GM23338 (cell line): ENCODE results near the gene EPHB1. TPM values are rescaled to one million over a fixed set of nuclear protein-coding genes. Genes with fewer than 3 reads are reported as not detected.
A peak's percentile ranks its signal among the peaks of the same experiment; 100 is the strongest.

Experiments
- ATAC-seq: fragments of 200-7000 bp; cut with Tn5 transposase; 3 replicates; pipeline ENCODE4 v1.9.1; 2020
- DNase-seq: peaks from one replicate; pipeline ENCODE4 v3.0.0-alpha.2; 2015; ENCODE audit warnings: low spot score
- H2AFZ ChIP-seq: fragments of 200-600 bp; sonication (generic); 2 replicates; pipeline ENCODE4 v1.8.0; 2016; ENCODE audit warnings: antibody characterized with exemption, mild to moderate bottlenecking, moderate library complexity
- H3F3A ChIP-seq: fragments of 200-600 bp; sonication (generic); replicated peaks from 2 replicates; pipeline ENCODE4 v1.8.0; 2017; ENCODE audit warnings: antibody characterized with exemption, mixed run types, low read depth
- H3K27ac ChIP-seq: fragments of 200-600 bp; sonication (generic); 2 replicates; pipeline ENCODE4 v1.6.1; 2016; ENCODE audit warnings: low read depth
- H3K27me3 ChIP-seq: fragments of 200-600 bp; sonication (generic); 2 replicates; pipeline ENCODE4 v1.8.0; 2016; ENCODE audit warnings: mild to moderate bottlenecking, mixed run types, moderate library complexity; ENCODE audit not compliant: insufficient read depth
- H3K36me3 ChIP-seq: fragments of 200-600 bp; sonication (generic); 2 replicates; pipeline ENCODE4 v1.8.0; 2016; ENCODE audit warnings: mild to moderate bottlenecking; ENCODE audit not compliant: insufficient read depth
- H3K4me1 ChIP-seq: fragments of 200-600 bp; sonication (generic); 2 replicates; pipeline ENCODE4 v1.8.0; 2016; ENCODE audit warnings: mild to moderate bottlenecking, moderate library complexity; ENCODE audit not compliant: insufficient read depth
- H3K4me2 ChIP-seq: fragments of 200-600 bp; sonication (generic); 2 replicates; pipeline ENCODE4 v1.7.1; 2017; ENCODE audit warnings: mixed run types
- H3K4me3 ChIP-seq: fragments of 200-600 bp; sonication (generic); 2 replicates; pipeline ENCODE4 v1.6.1; 2016; ENCODE audit warnings: mixed run types
- H3K79me2 ChIP-seq: fragments of 200-600 bp; sonication (generic); replicated peaks from 2 replicates; pipeline ENCODE4 v1.8.0; 2017; ENCODE audit warnings: mild to moderate bottlenecking; ENCODE audit not compliant: insufficient read depth
- H3K9me2 ChIP-seq: fragments of 200-600 bp; sonication (generic); 2 replicates; pipeline ENCODE4 v1.8.0; 2017; ENCODE audit not compliant: insufficient read depth
- H4K20me1 ChIP-seq: fragments of 200-600 bp; sonication (generic); replicated peaks from 2 replicates; pipeline ENCODE4 v1.8.0; 2017; ENCODE audit warnings: mild to moderate bottlenecking; ENCODE audit not compliant: insufficient read depth
- H3K27ac Mint-ChIP-seq: 2 replicates; pipeline ENCODE4 v1.8.0; 2020; ENCODE audit warnings: inconsistent platforms, mild to moderate bottlenecking, moderate library complexity, mixed read lengths
- H3K27me3 Mint-ChIP-seq: 3 replicates; pipeline ENCODE4 v1.8.0; 2022; ENCODE audit warnings: low read depth, mild to moderate bottlenecking, moderate library complexity, mixed read lengths, inconsistent platforms; ENCODE audit not compliant: insufficient read depth, poor library complexity
- H3K36me3 Mint-ChIP-seq: 3 replicates; pipeline ENCODE4 v1.8.0; 2021; ENCODE audit warnings: low read depth, mild to moderate bottlenecking, inconsistent platforms, moderate library complexity, mixed read lengths
- H3K4me1 Mint-ChIP-seq: 3 replicates; pipeline ENCODE4 v1.8.0; 2020; ENCODE audit warnings: mild to moderate bottlenecking, inconsistent platforms, mixed read lengths
- H3K4me3 Mint-ChIP-seq: 3 replicates; pipeline ENCODE4 v1.8.0; 2021; ENCODE audit warnings: moderate library complexity, mild to moderate bottlenecking, inconsistent platforms, mixed read lengths
- H3K9me3 Mint-ChIP-seq: 3 replicates; pipeline ENCODE4 v1.8.0; 2020; ENCODE audit warnings: moderate library complexity, mild to moderate bottlenecking, inconsistent platforms, mixed read lengths
- CREB1 ChIP-seq: fragments of 250-450 bp; sonication (Bioruptor Pico); IDR thresholded peaks from 2 replicates; pipeline ENCODE4 v1.5.0; 2020; ENCODE audit warnings: low read depth, mild to moderate bottlenecking, moderate library complexity
- ETS1 ChIP-seq: IDR thresholded peaks from 2 replicates; pipeline ENCODE4 v1.6.1; 2016; ENCODE audit warnings: antibody characterized with exemption
- EZH2phosphoT487 ChIP-seq: fragments of 200-600 bp; sonication (generic); IDR thresholded peaks from one replicate; pipeline ENCODE4 v1.8.1; 2018; ENCODE audit warnings: antibody characterized with exemption; ENCODE audit not compliant: unreplicated experiment
- JUNB ChIP-seq: IDR thresholded peaks from one replicate; pipeline ENCODE4 v1.6.1; 2016; ENCODE audit warnings: antibody characterized with exemption; ENCODE audit not compliant: unreplicated experiment
- NANOG ChIP-seq: IDR thresholded peaks from 2 replicates; pipeline ENCODE4 v1.6.1; 2016; ENCODE audit warnings: antibody characterized with exemption, borderline replicate concordance
- POLR2AphosphoS5 ChIP-seq: IDR thresholded peaks from 2 replicates; pipeline ENCODE4 v1.6.1; 2016; ENCODE audit warnings: antibody characterized with exemption, low read depth
- REST ChIP-seq: IDR thresholded peaks from one replicate; pipeline ENCODE4 v1.6.1; 2018; ENCODE audit warnings: antibody characterized with exemption; ENCODE audit not compliant: unreplicated experiment
- ZNF114 ChIP-seq: fragments of 250-450 bp; sonication (Bioruptor Pico); IDR thresholded peaks from 2 replicates; pipeline ENCODE4 v1.5.0; 2020; ENCODE audit warnings: mild to moderate bottlenecking, moderate library complexity
- ZNF331 ChIP-seq: fragments of 250-450 bp; sonication (Bioruptor Pico); IDR thresholded peaks from 2 replicates; pipeline ENCODE4 v1.5.0; 2020; ENCODE audit warnings: low read depth, mild to moderate bottlenecking, moderate library complexity
- ZNF462 ChIP-seq: fragments of 250-450 bp; sonication (Bioruptor Pico); IDR thresholded peaks from 2 replicates; pipeline ENCODE4 v1.5.0; 2020; ENCODE audit warnings: mild to moderate bottlenecking, moderate library complexity
- polyA plus RNA-seq: library from polyadenylated mRNA; unstranded; fragments of >200 nt; fragmentation: Nextera tagmentation; extraction: Ambion mirVana; gene quantifications from 2 replicates; pipeline ENCODE4 v1.2.1, GENCODE V29; 2016
- total RNA-seq: library from RNA; depleted of rRNA; stranded (reverse); fragments of >200 nt; shearing (Covaris generic); gene quantifications from 2 replicates; pipeline ENCODE4 v1.2.3, GENCODE V29; 2014

Gene EPHB1
- total and polyA plus RNA-seq, 2 experiments from 2014 or later = 2.7 to 5.2 TPM

GRCh38 chr3:135216659-135217058 is 421.6 kb downstream of the EPHB1 start (continued):
- no peak for TF ChIP-seq REST
- TF ChIP-seq ZNF114 (CRISPR knock-in tag) = no peak
- peak; percentile 51; the same call in 1 of the 2 replicates for TF ChIP-seq NANOG

GRCh38 chr3:135217730-135218129 is 422.7 kb downstream of the EPHB1 start:
- H3K4me2 ChIP-seq = peak overlapping the region; percentile 60; the same call in 1 of the 2 replicates
- no peak overlapping the region for H2AFZ ChIP-seq
- no peaks in the 10 kb centered on the region for H3K27me3 ChIP-seq
- H3K4me3 ChIP-seq = no peak overlapping the region
- Mint-ChIP-seq H3K27ac (peak overlapping the region; percentile 73), H3K27me3 (peaks cover 12% of the 10 kb centered on the region), H3K4me3 (no peak overlapping the region), H3K4me1 (peaks cover 59% of the 10 kb centered on the region), H3K9me3 (no peaks in the 10 kb centered on the region; the same call in 1 of the 3 replicates), H3K36me3 (peaks cover 6% of the 10 kb centered on the region; the same call in 1 of the 3 replicates)
- no peaks in the 10 kb centered on the region for H3K79me2 ChIP-seq
- no peak for DNase-seq
- H3K9me2 ChIP-seq = peaks cover 3% of the 10 kb centered on the region; the same call in 1 of the 2 replicates
- H3K36me3 ChIP-seq = no peaks in the 10 kb centered on the region
- H3K27ac ChIP-seq = no peak overlapping the region
- peaks cover 42% of the 10 kb centered on the region for H3K4me1 ChIP-seq
- no peaks in the 10 kb centered on the region for H4K20me1 ChIP-seq
- H3F3A ChIP-seq = no peaks in the 10 kb centered on the region; the same call in 1 of the 2 replicates
- ATAC-seq = no peak
- TF ChIP-seq EZH2phosphoT487 (no peak), NANOG (no peak), ZNF114 (CRISPR knock-in tag) (no peak), REST (no peak), JUNB (no peak), ETS1 (no peak), POLR2AphosphoS5 (no peak), ZNF331 (no peak), CREB1 (no peak), ZNF462 (no peak)
